GM19035 (cell line): ENCODE data around the gene SCAP.

ENCODE experiments used
- ATAC-seq: cut with Tn5 transposase; IDR thresholded peaks from one replicate; pipeline ENCODE4 v1.9.1; 2021; ENCODE audit not compliant: unreplicated experiment

Gene SCAP

DNA sequence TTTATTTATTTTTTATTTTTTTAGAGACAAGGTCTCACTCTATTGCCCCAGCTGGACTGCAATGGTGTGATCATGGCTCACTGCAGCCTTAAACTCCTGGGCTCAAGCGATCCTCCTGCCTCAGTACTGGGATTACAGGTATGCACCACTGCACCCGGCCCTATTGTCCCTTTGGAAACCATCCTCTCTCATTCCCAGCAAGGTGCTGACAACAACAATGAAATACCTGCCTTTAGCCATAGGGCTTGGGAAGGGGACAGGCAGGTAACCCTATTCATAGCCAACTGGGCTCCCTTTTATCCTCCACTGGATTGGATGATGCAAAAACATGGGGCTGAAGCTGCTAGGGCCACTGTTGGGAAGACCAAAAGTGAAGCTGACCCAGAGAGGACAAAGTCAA is 43.1 kb downstream of the SCAP start:
- ATAC-seq = no peak

DNA sequence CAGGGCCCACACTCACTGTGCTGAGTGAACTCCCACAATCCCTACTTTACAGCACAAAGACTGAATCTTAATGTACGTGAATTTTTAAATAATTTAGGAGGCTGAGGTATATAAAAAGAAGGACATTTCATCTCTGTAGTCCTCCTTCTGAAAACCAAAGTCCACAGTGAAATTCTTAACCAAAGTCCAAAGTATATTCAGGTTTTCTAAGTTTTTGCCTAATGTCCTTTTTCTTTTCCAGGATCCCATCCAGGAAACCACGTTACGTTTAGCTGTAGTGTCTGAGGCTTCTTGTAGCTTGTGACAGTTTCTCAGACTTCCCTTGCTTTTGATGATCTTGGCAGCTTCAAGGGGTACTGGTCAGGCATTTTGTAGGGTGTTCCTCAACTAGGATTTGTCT is 44.5 kb downstream of the SCAP start:
- ATAC-seq = no peak

GRCh38 chr3:47430606-47431005 is 45.1 kb downstream of the SCAP start:
- ATAC-seq = no peak

- ATAC-seq = no peak
Measured at GRCh38 chr3:47429476-47430270, 46.1 kb downstream of the SCAP start.

- ATAC-seq = no peak
Measured at GRCh38 chr3:47428662-47429061, 47.1 kb downstream of the SCAP start.

- no peak for ATAC-seq
Measured at GRCh38 chr3:47427866-47428265, 47.9 kb downstream of the SCAP start.

- ATAC-seq = no peak
Measured at GRCh38 chr3:47425959-47426358, 49.8 kb downstream of the SCAP start.

DNA sequence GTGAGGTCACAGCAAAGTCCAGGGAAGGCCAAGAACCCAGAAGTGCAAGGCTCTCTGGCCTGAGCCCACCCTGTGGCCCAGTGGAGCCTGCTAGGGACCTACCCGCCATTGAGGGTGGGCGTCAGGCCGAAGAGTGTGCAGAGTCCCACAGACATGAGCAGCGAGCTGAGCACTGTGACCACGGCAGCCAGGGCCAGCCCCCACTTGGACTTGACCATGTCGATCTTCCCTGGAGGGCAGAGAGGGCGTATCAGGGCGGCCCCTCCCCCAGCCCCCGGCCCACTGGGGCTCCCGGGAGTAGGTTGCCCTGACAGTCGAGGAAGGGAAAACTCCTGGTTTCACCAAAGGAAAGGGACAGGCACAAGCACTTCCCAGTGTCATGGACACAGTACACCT is 50.4 kb downstream of the SCAP start:
- no peak for ATAC-seq

- ATAC-seq = no peak
Measured at GRCh38 chr3:47424434-47425382, 51.0 kb downstream of the SCAP start.

DNA sequence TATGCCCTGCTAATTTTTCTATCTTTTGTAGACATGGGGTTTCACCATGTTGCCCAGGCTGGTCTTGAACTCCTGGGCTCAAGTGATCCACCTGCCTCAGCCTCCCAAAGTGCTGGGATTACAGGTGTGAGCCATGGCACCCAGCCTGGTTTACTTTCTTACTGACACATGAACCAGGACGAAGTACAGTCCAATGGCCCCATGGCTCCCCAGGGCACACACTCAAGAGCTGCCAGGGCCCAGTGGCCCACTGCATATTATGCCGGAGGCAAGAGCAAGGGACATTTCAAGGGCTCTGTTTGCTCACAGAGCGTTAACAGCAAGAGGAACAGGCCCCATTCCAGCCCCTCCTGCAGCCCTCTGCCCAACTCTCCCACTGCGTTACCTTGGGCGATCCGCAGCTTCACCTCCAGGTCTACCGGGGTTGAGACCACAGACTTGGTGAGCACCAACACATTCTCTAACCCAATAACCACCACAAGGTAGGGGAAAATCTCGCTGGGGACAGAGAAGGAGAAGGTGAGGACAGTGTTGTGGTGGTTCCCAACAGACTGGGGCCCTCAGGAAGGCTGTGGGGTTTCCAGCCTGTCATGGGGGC is 52.1 kb downstream of the SCAP start:
- ATAC-seq = no peak

DNA sequence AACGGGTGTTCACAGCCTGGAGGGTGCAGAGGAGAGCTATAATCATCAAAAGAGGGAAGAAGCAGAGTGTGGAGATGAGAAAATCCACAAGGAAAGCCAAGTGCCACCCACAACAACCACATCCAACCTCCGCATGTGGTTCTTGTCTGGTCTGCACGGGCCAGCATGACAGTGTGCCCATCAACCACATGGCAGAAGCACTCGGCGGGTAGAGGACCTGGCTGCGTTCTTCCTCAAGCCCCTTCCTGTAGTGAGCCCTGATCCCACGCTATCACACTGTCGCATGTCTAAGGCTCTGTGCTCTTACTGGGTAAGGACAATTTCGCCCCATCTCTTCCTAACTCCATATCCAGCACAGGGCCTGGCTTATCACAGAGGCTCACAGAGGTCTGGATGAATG is 53.0 kb downstream of the SCAP start:
- no peak for ATAC-seq

GRCh38 chr3:47421741-47422649 is 53.7 kb downstream of the SCAP start:
- no peak for ATAC-seq

GRCh38 chr3:47420511-47421484 is 54.9 kb downstream of the SCAP start:
- peak; percentile 68 for ATAC-seq

- no peak for ATAC-seq
Measured at GRCh38 chr3:47420044-47420430, 55.7 kb downstream of the SCAP start.

DNA sequence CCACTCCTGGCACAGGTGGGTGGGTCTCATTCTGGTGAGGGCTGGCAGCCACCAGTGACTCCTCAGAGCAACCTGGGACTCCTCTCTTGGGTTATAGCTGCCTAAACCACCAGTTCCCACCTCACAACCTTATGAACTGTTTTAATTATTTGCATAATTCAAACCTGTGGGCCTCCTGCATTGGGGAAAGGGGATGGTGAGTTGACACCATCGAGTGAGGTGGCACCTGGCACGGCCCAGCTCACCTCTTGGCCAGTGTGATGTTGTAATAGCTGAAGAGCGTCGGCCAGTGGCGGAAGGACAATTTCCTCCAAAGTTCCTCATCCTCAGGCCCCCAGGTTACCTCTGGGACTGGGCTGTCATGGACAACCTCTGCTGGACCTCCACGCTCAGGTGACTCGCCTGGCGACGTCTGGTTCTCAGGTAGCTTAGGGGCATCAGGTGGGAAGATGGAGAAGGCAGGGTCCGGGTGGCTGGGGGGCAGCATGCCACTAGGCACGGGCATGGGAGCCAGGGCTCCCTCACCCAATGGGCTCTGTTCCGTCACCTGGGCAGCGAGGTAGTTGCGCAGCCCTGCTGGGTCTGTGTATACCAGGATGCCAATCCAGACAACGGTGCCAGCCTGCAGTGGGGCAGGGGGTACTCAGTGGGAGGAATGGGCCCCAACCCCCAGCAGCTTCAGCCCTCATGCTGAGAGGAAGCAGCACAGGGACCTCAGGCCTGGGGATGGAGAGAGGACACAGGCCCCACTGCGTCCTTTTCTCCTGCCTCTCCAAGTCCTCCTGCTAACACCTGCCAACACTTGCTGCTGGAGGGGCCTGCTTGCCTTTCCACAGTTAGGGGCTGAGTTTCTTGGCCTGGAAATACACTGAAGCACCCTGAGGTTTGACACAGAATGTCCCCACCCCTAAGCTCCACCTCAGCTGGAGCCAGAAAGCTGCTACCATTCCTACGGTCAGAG is 56.4 kb downstream of the SCAP start:
- ATAC-seq = no peak

DNA sequence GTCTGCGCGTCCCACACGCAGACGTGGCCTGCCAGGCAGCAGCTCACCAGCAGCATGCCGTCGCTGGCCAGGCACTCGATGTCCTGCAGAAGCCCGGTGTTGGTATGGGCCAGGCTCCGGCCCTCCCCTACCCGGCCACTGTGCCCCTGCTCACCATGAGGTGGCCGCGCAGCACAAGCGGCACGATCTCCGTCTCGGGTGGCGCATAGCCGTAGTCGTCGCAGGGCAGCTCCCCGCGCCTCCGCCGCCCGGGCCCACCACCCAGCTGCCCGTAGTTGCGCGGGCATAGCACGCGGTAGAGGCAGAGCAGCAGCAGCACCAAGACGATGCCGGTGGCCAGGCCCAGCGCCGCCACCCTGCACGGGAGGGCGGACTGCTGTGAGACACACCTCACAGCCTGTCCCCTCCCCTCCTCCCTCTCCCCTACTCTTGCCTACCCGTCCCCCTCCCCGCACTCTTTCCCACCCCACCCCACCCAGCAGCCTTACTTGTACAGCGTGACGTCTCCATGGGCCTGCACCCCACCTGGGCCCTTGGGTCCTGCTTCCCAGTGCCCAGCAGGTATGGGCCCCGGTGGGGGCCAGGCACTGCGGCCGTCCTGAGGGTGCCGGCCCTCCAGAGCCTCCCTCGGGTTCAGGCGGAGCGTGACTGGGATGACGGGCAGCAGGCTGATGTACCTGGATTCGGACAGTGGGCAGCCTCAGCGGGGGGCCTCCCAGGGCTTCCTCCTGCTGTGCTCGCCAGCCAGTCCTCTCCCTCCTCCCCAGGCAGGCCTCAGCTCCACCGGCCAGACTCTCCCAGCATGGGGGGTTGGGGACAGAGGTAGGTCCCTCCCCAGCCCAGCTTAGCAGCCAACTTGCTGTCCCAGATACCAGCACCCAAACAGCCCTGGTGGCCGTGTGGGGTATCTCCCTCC is 57.3 kb downstream of the SCAP start:
- ATAC-seq = no peak

DNA sequence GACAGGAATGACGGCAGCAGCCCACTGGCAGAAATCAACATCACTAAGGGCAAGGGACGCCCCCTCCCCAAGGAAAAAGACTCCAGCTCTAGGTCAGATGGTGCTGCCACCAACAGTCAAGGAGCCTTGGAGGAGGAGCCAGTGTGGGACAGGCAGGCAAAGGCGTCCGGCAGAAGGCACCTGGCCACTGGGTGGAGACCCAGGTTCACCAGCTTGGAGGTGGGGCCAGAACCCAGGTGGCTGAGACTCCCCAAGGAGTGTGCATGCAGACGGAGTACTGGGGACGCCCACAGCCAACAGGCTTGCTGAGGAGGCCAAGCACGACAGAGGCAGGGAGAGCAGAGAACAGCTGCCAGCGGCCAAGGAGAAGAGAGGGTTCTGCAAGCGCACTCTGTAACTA is 59.7 kb downstream of the SCAP start:
- ATAC-seq = no peak
